Measurements from ENCODE around the gene CDC7.

Gene CDC7

GRCh38 chr1:91503975-91504530 lies 3.4 kb downstream of the CDC7 start:
- Histone ChIP-seq H3K9me3 (replicated peaks; ENCODE audit: insufficient read depth, low read length) (no peaks in the 10 kb centered on the region), H3K4me3 (ENCODE audit: low read length) (no peak overlapping the region), H2AFZ (ENCODE audit: low read length) (no peak overlapping the region), H3K9me2 (replicated peaks; ENCODE audit: insufficient read depth, low read length) (no peaks in the 10 kb centered on the region), H3F3A (ENCODE audit: insufficient read depth, low read length) (peaks cover 9% of the 10 kb centered on the region; the same call in 1 of the 2 replicates), H3K4me1 (ENCODE audit: low read length) (peaks cover 27% of the 10 kb centered on the region), H3K27me3 (replicated peaks; ENCODE audit: insufficient read depth, low read length) (no peaks in the 10 kb centered on the region), H3K4me2 (ENCODE audit: low read depth, low read length) (no peak overlapping the region), H3K27ac (ENCODE audit: low read length) (no peak overlapping the region), H3K79me2 (ENCODE audit: low read length) (peaks cover 59% of the 10 kb centered on the region), H3K9ac (ENCODE audit: low read length) (no peak overlapping the region), H3K36me3 (replicated peaks; ENCODE audit: insufficient read depth, low read length) (no peaks in the 10 kb centered on the region; the same call in 1 of the 2 replicates), H4K20me1 (ENCODE audit: insufficient read depth, low read length) (no peaks in the 10 kb centered on the region; the same call in 1 of the 2 replicates)
- no peak for DNase-seq
- TF ChIP-seq EZH2phosphoT487 (IDR thresholded peaks at IDR 0.05; ENCODE audit: low read length) (no peak), EZH2 (optimal IDR thresholded peaks at IDR 0.05; ENCODE audit: low read depth, low read length) (no peak), CTCF (IDR thresholded peaks at IDR 0.05; ENCODE audit: low read length) (no peak)

- Histone ChIP-seq H3K79me2 (ENCODE audit: low read length) (peaks cover 59% of the 10 kb centered on the region), H3K9me2 (replicated peaks; ENCODE audit: insufficient read depth, low read length) (no peaks in the 10 kb centered on the region)
- no peak for DNase-seq
Observed at GRCh38 chr1:91505086-91505485, 4.4 kb downstream of the CDC7 start.

GRCh38 chr1:91506071-91506470 lies 5.4 kb downstream of the CDC7 start:
- Histone ChIP-seq H3F3A (ENCODE audit: insufficient read depth, low read length) (peaks cover 9% of the 10 kb centered on the region; the same call in 1 of the 2 replicates), H3K4me2 (ENCODE audit: low read depth, low read length) (no peak overlapping the region), H3K4me3 (ENCODE audit: low read length) (no peak overlapping the region), H4K20me1 (ENCODE audit: insufficient read depth, low read length) (no peaks in the 10 kb centered on the region; the same call in 1 of the 2 replicates), H3K27ac (ENCODE audit: low read length) (no peak overlapping the region), H3K4me1 (ENCODE audit: low read length) (peaks cover 21% of the 10 kb centered on the region), H2AFZ (ENCODE audit: low read length) (no peak overlapping the region), H3K9me2 (replicated peaks; ENCODE audit: insufficient read depth, low read length) (no peaks in the 10 kb centered on the region), H3K9me3 (replicated peaks; ENCODE audit: insufficient read depth, low read length) (no peaks in the 10 kb centered on the region), H3K79me2 (ENCODE audit: low read length) (peaks cover 59% of the 10 kb centered on the region), H3K9ac (ENCODE audit: low read length) (no peak overlapping the region), H3K27me3 (replicated peaks; ENCODE audit: insufficient read depth, low read length) (no peaks in the 10 kb centered on the region), H3K36me3 (replicated peaks; ENCODE audit: insufficient read depth, low read length) (no peaks in the 10 kb centered on the region; the same call in 1 of the 2 replicates)
- no peak for DNase-seq
- TF ChIP-seq EZH2 (optimal IDR thresholded peaks at IDR 0.05; ENCODE audit: low read depth, low read length) (no peak), CTCF (IDR thresholded peaks at IDR 0.05; ENCODE audit: low read length) (no peak), EZH2phosphoT487 (IDR thresholded peaks at IDR 0.05; ENCODE audit: low read length) (no peak)

More at GRCh38 chr1:91505086-91505485, 4.4 kb downstream of the CDC7 start:
- TF ChIP-seq EZH2phosphoT487 (IDR thresholded peaks at IDR 0.05; ENCODE audit: low read length) (no peak), EZH2 (optimal IDR thresholded peaks at IDR 0.05; ENCODE audit: low read depth, low read length) (no peak), CTCF (IDR thresholded peaks at IDR 0.05; ENCODE audit: low read length) (no peak)
- H3K4me2 ChIP-seq (ENCODE audit: low read depth, low read length), result no peak overlapping the region
- no peak overlapping the region for H3K27ac ChIP-seq (ENCODE audit: low read length)
- no peaks in the 10 kb centered on the region for H3K27me3 ChIP-seq (replicated peaks; ENCODE audit: insufficient read depth, low read length)
- no peaks in the 10 kb centered on the region; the same call in 1 of the 2 replicates for H4K20me1 ChIP-seq (ENCODE audit: insufficient read depth, low read length)
- no peaks in the 10 kb centered on the region for H3K9me3 ChIP-seq (replicated peaks; ENCODE audit: insufficient read depth, low read length)
- no peak overlapping the region for H2AFZ ChIP-seq (ENCODE audit: low read length)
- peaks cover 9% of the 10 kb centered on the region; the same call in 1 of the 2 replicates for H3F3A ChIP-seq (ENCODE audit: insufficient read depth, low read length)
- no peak overlapping the region for H3K9ac ChIP-seq (ENCODE audit: low read length)
- peaks cover 24% of the 10 kb centered on the region for H3K4me1 ChIP-seq (ENCODE audit: low read length)
- H3K4me3 ChIP-seq (ENCODE audit: low read length), result no peak overlapping the region
- no peaks in the 10 kb centered on the region; the same call in 1 of the 2 replicates for H3K36me3 ChIP-seq (replicated peaks; ENCODE audit: insufficient read depth, low read length)
